ENCODE results near the gene C1QB. TPM values are rescaled to one million over a fixed set of nuclear protein-coding genes. Genes with fewer than 3 reads are reported as not detected.

The C1QB gene
- total RNA-seq, 1 donor: not detected

- H3K4me3 ChIP-seq (ENCODE audit: low read depth, low read length): no peak overlapping the region
- no peak for DNase-seq (ENCODE audit: low read depth)
- TF ChIP-seq, protein P1, sequence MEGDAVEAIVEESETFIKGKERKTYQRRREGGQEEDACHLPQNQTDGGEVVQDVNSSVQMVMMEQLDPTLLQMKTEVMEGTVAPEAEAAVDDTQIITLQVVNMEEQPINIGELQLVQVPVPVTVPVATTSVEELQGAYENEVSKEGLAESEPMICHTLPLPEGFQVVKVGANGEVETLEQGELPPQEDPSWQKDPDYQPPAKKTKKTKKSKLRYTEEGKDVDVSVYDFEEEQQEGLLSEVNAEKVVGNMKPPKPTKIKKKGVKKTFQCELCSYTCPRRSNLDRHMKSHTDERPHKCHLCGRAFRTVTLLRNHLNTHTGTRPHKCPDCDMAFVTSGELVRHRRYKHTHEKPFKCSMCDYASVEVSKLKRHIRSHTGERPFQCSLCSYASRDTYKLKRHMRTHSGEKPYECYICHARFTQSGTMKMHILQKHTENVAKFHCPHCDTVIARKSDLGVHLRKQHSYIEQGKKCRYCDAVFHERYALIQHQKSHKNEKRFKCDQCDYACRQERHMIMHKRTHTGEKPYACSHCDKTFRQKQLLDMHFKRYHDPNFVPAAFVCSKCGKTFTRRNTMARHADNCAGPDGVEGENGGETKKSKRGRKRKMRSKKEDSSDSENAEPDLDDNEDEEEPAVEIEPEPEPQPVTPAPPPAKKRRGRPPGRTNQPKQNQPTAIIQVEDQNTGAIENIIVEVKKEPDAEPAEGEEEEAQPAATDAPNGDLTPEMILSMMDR (IDR thresholded peaks at IDR 0.05; ENCODE audit: insufficient read depth, low read length): no peak
Measured at GRCh38 chr1:22619252-22619651, 33.8 kb upstream of the C1QB start.

GRCh38 chr1:22619798-22620197 is 33.2 kb upstream of the C1QB start:
- no peak for DNase-seq (ENCODE audit: low read depth)
- no peak overlapping the region for H3K4me3 ChIP-seq (ENCODE audit: low read depth, low read length)
- TF ChIP-seq, protein P1 (IDR thresholded peaks at IDR 0.05; ENCODE audit: insufficient read depth, low read length): no peak

DNA sequence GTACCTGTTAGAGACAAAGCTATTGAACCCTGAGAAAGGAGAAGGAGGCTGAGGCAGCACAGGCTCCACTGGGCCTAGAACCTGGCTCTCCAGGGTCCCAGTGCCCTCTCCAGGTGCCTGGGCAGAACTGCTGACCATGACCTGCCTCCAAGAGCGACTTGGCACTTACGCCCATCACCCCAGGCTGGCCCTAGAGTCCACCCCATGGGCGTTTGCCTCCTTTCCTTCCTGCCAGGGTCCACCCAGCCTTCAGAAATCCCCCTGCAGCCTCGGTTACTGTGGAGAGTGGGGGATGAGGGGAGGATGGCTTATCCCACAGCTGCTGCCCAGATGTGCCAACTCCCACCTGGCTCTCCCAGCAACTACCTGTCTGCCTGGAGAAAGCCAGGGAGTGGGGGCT is 31.3 kb upstream of the C1QB start:
- H3K4me3 ChIP-seq (ENCODE audit: low read depth, low read length): no peak overlapping the region
- no peak for DNase-seq (ENCODE audit: low read depth)
- TF ChIP-seq, protein P1 (IDR thresholded peaks at IDR 0.05; ENCODE audit: insufficient read depth, low read length): no peak

DNA sequence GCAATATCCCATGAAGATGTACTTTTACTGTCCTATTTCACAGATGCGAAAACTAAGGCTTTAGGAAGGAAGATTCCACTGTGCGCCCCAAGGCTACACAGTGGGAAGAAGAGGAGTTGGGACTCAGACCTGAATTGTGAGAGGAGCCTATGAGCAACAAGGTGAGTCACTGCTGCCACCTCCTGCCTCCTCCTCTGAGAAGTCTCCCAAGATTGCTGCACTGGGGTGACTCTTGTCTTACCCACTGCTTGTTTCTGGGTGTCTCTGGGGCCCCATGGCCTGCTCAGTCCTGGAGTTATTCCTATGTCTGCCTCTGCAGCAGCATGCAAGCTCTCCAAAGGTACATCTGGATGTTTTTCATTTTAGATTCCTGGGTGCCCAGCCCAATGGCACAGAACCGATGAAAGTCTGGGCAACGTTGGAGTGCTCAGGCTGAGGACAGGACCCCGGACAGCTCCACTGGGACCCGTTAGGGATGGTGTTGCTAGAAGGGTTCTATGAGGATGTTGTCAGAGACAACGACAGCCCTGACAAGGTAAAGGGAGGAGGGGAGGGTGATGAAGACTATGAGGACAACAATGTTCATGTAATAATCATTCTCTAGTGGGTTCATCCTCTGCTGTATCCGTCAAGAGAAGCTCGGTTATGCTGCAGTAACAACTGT is 27.6 kb upstream of the C1QB start:
- TF ChIP-seq, protein P1 (IDR thresholded peaks at IDR 0.05; ENCODE audit: insufficient read depth, low read length): no peak
- no peak overlapping the region for H3K4me3 ChIP-seq (ENCODE audit: low read depth, low read length)
- peak; percentile 9 for DNase-seq (ENCODE audit: low read depth)

GRCh38 chr1:22626237-22627157 is 26.5 kb upstream of the C1QB start:
- H3K4me3 ChIP-seq (ENCODE audit: low read depth, low read length): no peak overlapping the region
- no peak for DNase-seq (ENCODE audit: low read depth)
- TF ChIP-seq, protein P1 (IDR thresholded peaks at IDR 0.05; ENCODE audit: insufficient read depth, low read length): no peak

GRCh38 chr1:22627331-22627730 is 25.7 kb upstream of the C1QB start:
- H3K4me3 ChIP-seq (ENCODE audit: low read depth, low read length): no peak overlapping the region
- TF ChIP-seq, protein P1 (IDR thresholded peaks at IDR 0.05; ENCODE audit: insufficient read depth, low read length): no peak
- DNase-seq (ENCODE audit: low read depth): no peak
